Skeletal muscle cell (primary cell): ENCODE results near the gene EPB41L3.
"Not testable (repeated sequence)": the region's sequence is repeated elsewhere in the genome, so short reads cannot be mapped to it uniquely, and the experiment has no call there.

ENCODE experiments used
- DNase-seq: peaks from one replicate; pipeline ENCODE4 v3.0.0-alpha.2; 2010; ENCODE audit warnings: low read depth
- H3K4me3 ChIP-seq: 2 replicates; pipeline ENCODE4 v1.5.1; 2011; ENCODE audit warnings: low read depth, mild to moderate bottlenecking, control low read depth, low read length, moderate library complexity

The EPB41L3 gene

DNA sequence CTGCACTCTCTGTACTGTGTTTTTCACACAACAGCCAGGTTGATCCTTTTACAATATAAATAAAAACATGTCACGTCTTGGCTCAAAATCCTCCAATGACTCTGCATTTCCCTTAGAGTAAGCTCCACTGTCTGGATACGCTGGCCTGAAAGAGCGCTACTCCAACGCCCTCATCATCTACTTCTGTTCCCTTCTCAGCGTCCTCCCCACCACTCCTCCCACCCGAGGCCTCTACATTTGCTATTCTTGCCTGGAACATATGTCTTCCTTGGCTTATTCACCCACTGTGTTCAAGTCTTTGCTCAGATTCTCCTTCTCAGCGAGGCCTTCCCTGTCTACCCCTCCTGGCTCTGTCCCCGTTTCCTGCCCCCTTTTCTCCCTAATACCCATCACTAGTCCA is 37.6 kb downstream of the EPB41L3 start:
- no peak for DNase-seq
- H3K4me3 ChIP-seq: no peak overlapping the region

DNA sequence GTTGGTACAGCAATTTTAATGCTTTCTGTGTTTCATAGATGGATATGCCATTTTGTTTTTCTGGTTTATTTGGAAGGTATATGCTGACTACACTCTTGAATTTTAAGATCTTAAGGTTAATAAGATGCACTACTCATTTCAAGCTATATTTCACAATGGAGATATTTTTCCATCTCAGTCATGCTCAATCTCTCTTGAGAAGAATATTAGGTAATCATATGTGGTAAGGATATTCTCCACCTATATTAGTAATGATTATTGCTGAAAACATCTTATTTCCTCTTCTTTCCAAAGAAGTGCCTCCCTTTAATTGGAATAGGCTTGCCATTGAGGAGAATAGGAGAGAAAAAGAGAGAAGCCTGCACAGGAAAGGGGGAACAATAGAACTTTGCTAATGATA is 40.1 kb downstream of the EPB41L3 start:
- DNase-seq: no peak
- no peak overlapping the region for H3K4me3 ChIP-seq

DNA sequence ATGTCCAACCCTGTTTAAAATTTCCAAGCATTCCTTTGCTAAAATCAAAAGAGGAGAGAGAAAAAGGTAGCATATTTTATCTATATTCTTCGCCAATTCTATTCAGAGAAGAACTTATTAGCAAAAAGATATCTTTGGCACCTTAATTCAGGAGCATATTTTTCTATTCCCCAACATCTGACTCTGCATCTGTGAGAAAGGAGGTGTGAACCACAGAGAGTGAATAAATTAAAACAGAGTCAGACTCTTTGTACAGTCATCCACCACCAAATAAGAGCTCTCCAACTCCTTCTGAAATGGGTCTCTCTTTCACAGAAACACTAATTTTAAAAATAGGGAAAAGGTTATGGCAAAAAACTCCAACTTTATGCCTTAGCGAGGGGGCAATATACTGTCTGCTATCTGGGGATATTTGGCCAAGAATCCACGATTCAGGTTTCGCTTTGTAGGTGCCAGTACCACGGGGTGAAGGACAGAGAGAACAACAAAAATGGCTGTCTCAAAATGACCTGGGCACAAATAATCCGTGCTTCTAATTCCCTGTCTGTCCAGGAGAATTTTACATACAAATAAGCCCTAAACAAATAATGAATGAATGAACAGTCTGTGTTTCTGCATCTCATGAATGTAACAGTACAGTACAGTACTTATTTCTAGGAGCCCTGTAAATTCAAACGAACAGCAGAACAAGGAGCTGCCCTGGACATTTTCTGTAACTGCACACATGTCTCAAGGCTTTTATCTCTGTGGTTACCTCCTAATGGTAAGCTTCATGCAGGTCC is 43.4 kb downstream of the EPB41L3 start:
- H3K4me3 ChIP-seq: no peak overlapping the region
- DNase-seq: no peak

DNA sequence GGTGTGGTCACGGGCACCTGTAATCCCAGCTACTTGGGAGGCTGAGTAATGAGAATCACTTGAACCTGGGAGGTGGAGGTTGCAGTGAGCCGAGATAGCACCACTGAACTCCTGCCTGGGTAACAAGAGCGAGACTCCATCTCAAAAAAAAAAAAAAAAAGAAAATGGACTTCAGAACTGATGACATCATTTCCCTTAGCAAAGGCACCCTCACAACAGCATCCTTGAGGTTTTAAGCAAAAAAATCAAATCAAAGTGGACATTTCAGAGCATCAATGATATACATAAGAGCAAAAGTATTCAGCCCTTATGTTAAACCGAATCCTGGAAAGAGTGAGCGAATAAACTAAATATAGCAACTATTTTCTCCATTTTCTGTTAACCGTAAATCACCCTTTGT is 45.3 kb downstream of the EPB41L3 start:
- no peak for DNase-seq
- H3K4me3 ChIP-seq: no peak overlapping the region

DNA sequence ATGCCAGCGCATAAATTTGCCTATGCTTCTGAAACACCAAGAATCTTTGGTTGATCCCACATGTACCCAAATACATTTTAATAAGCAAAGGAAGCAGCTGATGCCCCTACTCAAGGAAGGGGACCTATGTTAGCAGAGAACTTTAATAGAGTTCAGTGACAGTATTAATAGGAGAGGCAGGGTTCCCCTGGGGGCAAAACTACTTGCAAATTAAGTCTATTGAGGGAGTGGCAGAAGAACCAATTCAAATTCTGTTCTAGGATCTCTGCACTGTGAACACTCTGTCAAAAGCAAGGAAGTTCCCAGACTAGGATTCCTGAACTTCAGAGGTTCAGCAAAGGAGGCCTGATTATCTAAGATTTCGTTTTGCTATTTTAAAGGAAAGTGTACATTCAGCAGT is 47.5 kb downstream of the EPB41L3 start:
- no peak overlapping the region for H3K4me3 ChIP-seq
- no peak for DNase-seq

DNA sequence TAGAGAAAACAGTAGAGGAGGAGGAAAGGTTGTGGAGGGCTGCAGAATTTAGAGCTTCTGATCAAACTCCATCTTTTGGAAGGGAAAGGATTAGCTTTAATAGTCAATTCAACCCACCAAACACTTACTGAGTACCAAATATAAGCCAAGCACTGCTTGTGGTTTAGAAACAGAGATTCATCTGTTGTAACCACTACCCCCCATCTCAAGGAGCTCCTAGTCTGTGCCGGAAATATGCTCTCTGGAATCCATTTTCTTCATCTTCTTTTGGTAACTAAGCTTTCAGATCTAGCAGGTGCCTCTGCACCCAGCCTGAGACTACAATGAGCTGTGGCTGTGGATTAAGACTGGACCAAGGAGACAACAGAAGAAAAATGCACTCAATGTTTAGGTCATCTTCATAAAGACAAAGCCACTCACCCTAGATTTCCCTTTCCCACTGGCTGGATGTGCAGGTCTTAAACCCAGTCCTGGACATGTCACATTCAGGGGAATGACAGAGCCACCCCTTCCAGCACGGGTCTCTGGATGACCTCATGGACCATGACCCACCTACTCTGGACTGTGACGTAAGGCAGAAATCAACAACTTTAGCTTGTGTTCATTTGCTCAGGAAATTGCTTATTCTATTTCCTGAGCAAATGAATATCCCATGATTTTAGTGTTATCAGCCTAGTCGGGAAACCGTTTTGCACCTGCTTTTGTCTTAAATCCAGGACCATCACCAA is 52.9 kb downstream of the EPB41L3 start:
- DNase-seq: no peak
- H3K4me3 ChIP-seq: no peak overlapping the region

DNA sequence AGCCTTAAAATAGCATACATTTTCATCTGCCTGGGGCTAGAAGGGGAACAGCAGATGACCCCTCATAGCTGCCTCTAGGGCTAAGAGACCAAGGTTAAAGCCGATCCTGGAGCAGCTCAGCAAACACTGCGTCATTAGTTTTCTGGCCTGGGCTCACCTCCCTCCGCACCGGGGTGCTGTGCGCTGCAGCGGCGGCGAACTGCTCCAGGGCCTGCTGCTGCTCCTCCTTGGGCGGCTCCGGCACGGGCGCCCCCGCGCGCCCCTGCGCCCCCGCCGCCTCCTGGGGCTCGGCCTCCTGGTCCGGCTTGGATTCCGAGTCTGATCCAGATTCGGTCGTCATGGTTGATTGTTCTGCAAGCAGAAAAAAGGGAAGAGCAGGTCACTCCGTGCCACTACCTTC is 55.0 kb downstream of the EPB41L3 start:
- no peak overlapping the region for H3K4me3 ChIP-seq
- DNase-seq: no peak

DNA sequence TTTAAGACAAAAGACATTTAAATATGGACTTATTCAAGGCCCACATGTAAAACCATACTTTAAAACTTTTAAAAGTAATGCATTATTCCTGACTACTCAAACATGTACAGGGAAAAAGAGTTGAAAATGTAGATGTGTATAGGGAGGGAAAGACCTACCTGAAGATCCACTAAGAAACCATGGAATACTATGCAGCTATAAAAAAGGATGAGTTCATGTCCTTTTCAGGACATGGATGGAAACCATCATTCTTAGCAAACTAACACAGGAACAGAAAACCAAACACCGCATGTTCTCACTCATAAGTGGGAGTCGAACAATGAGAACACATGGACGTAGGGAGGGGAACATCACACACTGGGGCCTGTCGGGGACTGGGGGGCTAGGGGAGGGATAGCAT is 55.8 kb downstream of the EPB41L3 start:
- H3K4me3 ChIP-seq, DNase-seq: not testable (repeated sequence)

DNA sequence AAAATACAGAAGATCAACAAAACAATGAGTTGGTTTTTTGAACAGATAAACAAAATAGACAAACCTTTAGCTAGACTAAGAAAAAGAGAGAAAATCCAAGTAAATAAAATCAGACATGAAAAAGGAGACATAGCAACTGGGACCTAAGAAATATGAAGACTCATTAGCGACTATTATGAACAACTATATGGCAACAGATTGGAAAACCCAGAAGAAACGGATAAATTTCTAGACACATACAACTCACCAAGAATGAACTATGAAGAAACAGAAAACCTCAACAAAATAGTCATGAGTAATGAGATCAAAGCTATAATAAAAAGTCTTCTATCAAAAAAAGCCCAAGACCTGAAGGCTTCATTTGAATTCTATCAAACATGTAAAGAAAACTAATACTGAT is 59.3 kb downstream of the EPB41L3 start:
- H3K4me3 ChIP-seq: no peak overlapping the region
- no peak for DNase-seq

DNA sequence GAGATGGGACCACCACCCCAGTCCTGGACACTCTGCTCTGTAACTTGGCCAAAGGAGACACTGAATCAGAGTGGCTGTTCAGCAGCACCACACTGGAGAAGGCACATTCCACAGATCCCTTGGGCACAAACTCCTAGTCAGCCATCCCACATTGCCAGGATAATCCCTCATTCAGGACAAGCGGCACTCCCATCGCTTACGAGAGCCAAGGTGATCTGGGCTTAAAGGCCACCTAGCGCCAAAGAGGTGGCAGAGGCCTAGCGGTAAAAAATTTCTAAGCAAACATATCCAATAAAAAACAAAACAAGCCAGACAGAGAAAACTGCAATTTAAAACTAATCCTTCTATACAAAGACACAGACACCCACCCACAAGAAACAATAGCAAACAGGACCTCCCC is 62.2 kb downstream of the EPB41L3 start:
- no peak for DNase-seq

DNA sequence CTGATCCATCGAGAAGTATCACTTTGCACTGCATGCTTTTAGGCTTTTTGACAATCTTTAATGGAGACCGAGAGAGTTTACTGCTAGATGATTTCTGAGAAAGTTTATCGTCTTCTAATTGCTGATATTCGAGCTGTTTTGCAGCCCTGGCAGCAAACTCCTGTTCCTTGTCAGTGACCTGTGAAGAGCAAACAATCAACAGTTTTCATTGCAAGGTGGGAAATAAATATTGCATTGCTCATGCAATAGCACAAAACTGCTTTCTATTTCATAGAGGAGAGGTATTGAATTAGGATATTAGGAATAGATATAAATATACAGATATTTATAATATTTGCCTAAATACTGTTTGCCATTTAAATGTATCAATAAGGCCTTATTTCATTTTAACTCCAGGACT is 65.5 kb downstream of the EPB41L3 start:
- DNase-seq: no peak
- H3K4me3 ChIP-seq: no peak overlapping the region

More for the DNA sequence above, 62.2 kb downstream of the EPB41L3 start:
- H3K4me3 ChIP-seq: no peak overlapping the region

DNA sequence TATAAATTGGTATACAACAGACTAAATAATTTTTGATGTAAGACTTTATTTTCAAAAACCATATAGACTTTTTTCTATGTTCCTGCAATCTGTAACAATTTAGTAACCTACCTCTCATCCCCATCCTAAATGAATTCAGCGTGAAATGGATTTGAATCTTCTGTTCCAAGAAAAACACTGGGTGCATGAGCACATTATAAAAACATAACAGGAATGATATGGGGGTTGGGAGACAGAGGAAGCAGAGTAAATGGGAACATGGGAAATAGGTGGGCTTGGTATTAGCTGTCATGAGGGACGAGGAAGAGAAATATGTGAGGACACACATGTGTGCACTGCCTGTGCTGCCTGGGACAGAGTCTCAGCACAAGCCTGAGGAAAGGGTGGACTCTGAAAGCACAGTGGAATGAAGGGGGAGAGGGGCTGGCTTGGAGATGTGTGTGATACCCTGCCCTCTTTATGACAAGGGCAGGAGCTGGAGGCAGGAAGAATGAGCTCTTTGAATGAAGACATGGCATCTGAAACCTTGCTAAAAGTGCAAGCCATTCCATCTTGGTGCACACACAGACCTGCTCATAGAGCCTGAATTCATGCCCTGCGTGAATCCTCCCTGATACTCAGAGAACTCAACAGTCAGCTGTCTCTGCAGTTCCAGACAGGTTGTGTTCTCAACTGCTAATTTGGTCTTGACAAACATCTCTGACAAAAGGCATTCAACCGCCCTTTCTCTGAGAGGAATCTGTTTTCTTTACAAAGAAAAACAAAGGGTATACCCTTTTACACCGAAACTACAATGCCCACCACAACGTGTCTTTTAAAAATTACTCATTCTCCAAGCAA is 66.6 kb downstream of the EPB41L3 start:
- DNase-seq: peak; percentile 67

DNA sequence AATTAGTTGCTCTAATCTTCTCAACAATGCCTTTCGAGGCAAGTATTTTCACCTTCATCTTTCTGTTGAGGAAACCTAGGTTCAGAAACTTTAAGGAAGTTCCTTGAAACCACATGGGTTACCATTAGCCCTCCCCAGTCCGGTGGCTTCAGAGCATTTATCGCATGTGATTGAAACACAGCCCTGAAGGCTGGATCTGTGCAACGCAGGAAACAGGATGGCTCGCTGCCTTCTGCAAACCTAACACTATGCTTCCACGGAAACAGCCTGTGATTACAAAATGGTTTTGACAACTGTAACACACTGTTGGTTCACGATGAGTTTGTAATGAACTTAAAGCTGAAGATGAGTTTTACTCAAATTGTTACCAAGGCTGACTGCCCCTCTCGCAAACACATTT is 68.5 kb downstream of the EPB41L3 start:
- no peak overlapping the region for H3K4me3 ChIP-seq
- no peak for DNase-seq

More for the DNA sequence above, 66.6 kb downstream of the EPB41L3 start:
- H3K4me3 ChIP-seq: no peak overlapping the region

DNA sequence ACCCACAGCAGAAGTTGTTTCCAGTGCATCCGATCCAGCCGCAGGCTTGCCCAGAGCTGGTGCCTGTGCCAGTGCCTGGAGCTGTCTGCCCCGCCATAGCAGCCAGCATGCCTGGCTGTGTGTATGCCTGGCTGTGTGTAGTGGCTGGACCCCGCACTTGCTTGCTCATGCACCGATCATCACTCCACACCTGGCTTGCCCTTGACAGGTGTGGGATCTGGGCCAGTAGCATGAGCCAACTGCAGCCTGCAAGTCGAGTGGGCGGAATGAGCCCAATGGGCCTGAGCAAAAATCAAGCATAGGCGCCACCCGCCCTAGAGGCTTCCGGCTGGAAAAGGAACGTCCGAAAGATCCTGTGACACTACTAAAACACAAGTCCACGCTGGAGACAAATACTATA is 74.5 kb downstream of the EPB41L3 start:
- no peak for DNase-seq
- no peak overlapping the region for H3K4me3 ChIP-seq

DNA sequence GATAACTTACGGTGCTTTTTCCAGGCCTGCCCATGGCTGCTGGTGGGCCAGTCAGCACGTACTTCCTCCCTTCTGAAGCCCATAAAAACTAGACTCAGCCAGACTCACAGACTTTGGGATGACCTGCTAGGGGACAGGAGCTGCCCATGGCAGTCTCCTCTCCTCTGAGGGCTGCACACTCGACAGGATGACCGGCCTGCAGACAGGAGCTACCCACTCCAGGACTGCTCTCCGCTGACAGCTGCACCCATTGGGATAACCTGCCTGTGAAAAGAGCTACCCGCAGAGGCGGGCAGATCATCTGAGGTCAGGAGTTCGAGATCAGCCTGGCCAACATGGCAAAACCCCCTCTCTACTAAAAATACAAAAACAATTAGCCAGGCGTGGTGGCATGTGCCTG is 75.4 kb downstream of the EPB41L3 start:
- no peak for DNase-seq
- H3K4me3 ChIP-seq: no peak overlapping the region

DNA sequence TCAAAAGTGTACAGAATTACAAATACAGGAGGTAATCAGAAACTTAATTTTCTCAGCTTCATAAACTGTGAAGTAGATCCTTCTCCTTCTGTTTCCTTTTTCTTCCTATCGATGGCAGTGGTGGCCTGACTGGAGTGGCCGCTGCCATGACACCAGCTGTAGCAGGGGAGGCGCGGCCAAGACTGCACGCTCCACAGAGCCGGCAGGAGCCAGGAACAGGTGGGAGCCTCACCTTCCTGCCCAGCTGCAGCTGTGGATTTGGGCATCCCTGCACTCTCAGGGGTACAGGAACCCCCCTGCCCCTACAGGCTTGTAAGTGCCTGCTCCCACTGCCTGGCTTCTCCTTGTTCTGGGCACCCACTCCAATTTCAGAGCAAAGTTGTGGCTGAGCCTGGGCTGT is 76.1 kb downstream of the EPB41L3 start:
- DNase-seq: no peak
- H3K4me3 ChIP-seq: no peak overlapping the region

DNA sequence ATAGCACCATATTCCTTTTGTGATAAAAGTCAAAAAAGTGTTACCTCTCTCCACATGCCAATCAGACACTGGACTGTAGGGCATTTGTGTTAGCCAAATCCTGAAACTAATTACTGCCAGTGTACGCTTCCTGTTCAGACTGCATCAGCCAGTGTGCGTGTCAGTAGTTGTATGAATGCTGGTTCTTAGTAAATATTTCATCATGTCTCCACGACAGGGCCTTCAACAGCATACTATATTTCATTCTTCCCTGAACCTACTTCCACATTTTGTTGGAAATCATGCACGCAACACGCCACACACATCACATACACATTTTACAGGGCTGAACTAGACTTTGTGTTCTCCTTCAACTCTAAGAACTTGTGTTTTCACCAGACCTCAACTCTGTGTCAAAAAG is 77.5 kb downstream of the EPB41L3 start:
- DNase-seq: no peak
- H3K4me3 ChIP-seq: no peak overlapping the region

DNA sequence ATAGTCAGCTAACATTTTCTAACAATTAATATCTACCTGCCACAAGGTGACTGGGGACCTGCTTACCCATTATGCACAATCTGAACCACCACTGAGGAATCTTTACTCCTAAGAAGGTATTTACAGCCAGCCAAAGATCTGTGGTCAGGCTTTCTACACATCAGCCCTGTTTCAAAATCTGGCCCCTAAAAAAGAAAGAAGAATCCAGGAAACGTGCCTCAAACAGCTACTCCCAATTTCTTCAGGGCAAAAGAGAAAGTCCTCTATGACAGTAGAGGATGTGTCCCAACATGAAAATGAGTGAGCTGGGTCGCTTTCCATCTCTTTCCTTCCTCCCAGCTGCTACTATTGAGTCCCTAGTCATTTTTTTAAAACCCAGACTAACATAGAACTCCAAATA is 79.5 kb downstream of the EPB41L3 start:
- no peak overlapping the region for H3K4me3 ChIP-seq
- DNase-seq: no peak

DNA sequence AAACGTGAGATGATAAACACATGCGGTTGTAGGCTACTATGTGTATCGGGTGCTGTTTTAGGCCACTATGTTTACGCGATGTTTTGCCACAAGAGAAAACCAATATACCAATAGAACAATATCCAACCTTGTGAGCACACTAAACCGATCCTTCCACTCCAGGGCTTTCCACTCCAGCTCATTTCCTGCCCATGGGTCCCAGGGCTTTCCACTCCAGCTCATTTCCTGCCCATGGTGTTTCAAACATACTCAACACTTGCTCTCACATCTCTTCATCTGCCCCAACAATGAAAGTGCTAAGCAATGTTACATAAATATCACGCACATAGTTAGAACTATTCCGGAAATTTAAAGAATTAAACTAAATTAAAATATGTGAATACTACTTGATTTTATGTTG is 80.0 kb downstream of the EPB41L3 start:
- no peak overlapping the region for H3K4me3 ChIP-seq
- DNase-seq: no peak

DNA sequence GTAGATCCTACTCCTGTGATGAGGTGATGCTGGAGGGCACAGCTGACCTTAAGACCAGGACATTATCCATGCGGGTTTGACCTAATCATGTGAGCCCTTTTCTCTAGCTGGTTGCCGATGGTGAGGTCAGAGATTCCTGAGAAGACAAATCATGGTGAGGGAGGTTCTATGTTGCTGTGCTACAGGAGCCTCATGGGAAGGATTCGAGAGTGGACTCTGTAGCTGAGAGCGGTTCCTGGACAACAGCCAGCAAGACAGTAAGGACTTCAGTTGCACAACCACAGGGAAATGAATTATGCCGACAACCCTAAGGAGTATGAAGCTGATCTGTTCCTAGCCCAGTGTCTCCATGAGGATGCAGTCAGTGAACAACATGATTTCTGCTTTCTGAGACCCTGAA is 80.4 kb downstream of the EPB41L3 start:
- DNase-seq: peak; percentile 98
- H3K4me3 ChIP-seq: no peak overlapping the region
